Fibroblast of villous mesenchyme (primary cell): Measurements from ENCODE around the gene TRPC4AP. TPM values are rescaled to one million over a fixed set of nuclear protein-coding genes. Genes with fewer than 3 reads are reported as not detected.

Experiments used
- DNase-seq: peaks from one replicate; pipeline ENCODE4 v3.0.0-alpha.2; 2010; ENCODE audit warnings: low read depth
- H3K4me3 ChIP-seq: 2 replicates; pipeline ENCODE4 v1.5.1; 2011; ENCODE audit warnings: low read depth, mild to moderate bottlenecking, low read length
- total RNA-seq: library from RNA; depleted of rRNA; stranded (reverse); fragments of >200 nt; gene quantifications from 2 replicates; pipeline ENCODE4 v1.2.3, GENCODE V29; 2012
- TF ChIP-seq, protein P1 (sequence below): IDR thresholded peaks from 2 replicates; pipeline ENCODE4 v1.5.1; 2012; ENCODE audit warnings: low read depth, mild to moderate bottlenecking, low read length; ENCODE audit not compliant: insufficient read depth

TRPC4AP gene
- total RNA-seq, 1 donor = 96.7 TPM

DNA sequence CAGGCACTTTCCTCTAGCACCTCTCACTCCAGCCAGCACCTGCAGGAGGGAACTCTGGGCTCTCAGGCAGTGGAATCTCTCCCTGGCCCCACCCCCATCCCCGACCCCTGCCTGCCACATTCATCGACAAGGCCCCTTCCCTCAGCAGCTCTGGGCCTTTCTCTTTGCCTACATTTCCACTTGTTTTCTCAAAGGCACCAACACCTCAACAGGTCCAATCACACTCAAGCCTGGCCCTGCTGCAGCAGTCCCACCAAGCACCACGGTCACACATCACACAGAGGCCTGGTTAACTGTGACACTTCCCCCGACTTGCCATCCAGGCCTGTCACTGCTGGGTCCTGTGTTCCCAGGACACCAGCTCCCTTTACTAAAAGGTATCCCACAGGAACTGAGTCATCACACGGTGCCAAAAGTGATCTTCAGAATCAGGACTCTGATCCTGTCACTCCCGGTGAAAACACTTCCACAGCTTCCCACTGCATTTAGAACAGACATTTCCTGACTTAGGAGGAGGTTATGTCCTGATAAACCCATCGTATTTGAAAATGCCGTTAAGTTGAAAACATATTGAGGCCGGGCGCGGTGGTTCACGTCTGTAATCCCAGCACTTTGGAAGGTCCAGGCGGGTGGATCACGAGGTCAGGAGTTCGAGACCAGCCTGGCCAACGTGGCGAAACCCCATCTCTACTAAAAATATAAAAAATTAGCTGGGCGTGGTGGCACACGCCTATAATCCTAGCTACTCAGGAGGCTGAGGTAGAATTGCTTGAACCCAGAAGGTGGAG is 82.0 kb downstream of the TRPC4AP start:
- no peak for DNase-seq
- TF ChIP-seq, protein P1, sequence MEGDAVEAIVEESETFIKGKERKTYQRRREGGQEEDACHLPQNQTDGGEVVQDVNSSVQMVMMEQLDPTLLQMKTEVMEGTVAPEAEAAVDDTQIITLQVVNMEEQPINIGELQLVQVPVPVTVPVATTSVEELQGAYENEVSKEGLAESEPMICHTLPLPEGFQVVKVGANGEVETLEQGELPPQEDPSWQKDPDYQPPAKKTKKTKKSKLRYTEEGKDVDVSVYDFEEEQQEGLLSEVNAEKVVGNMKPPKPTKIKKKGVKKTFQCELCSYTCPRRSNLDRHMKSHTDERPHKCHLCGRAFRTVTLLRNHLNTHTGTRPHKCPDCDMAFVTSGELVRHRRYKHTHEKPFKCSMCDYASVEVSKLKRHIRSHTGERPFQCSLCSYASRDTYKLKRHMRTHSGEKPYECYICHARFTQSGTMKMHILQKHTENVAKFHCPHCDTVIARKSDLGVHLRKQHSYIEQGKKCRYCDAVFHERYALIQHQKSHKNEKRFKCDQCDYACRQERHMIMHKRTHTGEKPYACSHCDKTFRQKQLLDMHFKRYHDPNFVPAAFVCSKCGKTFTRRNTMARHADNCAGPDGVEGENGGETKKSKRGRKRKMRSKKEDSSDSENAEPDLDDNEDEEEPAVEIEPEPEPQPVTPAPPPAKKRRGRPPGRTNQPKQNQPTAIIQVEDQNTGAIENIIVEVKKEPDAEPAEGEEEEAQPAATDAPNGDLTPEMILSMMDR = no peak
- H3K4me3 ChIP-seq = no peak overlapping the region

DNA sequence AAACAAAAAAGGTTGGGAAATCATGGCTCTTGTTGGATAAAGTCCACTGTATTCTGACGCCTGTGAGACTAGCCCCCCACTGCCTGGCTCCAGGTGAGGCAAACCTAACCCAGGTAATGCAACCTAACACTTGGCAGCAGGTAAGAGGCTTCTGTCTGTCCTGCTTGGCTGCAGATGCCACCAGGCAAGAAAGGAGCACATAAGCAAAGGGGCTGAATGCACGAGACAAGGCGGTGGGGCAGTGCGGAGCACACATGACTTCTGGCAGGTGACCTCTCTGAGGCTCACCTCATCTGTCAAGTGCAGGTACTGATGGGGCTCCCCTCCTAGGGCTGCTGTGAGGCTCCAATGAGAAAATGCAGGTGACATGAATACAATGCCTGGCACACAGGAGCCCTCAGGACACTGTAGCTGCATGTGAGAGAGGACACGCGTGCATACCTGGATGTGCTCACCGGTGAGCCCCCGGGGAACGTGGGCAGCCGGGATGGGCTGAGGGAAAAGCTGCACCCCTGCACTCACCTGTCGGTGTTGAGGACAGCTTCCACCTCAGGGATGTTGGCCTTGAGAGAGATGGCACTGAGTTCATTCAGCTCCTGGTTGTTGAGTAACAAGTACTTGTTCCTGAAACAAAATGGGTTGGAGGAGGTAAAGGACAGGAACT is 82.8 kb downstream of the TRPC4AP start:
- H3K4me3 ChIP-seq = no peak overlapping the region
- no peak for DNase-seq
- TF ChIP-seq, protein P1 = no peak

DNA sequence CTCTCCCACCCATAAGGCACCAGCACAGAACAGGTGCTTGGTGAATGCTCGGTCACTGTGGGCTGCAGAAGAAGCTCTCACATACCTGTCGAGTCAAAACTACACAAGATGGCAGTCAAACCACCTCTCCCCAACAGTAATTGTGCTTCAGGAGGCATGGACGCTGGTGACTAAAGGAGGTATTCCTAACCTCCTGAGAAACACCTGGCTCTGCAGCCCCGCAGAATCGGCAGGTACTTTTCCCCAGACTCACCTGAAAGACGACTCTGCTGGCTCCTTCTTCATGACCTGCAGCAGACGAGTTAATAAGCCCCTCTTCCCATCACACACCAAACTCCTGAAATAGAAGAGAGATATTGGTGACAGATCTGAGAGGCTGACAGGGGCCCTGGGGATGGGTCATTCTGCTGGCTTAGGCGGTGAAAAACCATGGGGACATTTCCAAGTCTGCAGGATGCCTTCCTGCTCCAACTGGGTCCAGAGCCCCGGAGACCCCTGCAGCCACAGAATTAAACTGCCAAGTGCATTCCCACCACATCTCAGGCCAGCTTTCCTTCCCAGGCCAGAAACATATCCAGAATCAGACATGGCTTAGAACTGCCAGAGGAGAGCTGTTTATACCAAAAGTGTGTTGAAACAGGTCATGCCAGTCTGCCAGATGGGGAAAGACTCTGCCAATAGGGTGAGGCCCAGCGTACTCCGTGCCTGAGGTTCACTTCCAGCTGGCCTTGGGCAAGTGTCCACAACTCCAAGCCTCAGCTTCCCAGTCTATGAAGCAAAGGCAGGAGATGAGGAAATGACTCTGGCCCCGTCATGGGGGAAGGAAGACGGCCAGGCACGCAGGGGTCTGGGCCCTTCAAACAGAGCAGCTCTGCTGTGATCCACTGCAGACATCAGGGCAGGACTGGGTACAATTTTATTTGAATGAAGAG is 83.9 kb downstream of the TRPC4AP start:
- no peak overlapping the region for H3K4me3 ChIP-seq
- TF ChIP-seq, protein P1 = no peak
- no peak for DNase-seq

DNA sequence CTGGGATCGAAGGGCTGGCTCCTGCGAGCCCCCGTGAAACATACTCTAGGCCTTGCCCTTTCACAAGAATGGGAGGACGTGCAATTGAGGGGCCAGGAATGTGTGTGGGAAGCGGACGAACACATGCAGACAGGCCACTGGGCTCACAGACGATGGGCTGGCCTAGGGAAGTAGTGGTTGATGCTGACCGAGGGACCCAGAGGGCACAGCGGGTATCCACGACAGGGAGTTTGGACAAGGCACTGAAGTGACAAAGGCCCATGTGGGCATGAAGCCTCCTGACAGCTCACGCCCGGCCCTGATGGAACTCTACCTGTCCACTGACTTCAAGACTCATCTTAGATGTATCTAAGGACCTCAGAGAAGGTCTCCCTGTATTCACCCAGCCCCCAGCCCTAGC is 84.7 kb downstream of the TRPC4AP start:
- H3K4me3 ChIP-seq = no peak overlapping the region
- TF ChIP-seq, protein P1 = no peak
- no peak for DNase-seq

DNA sequence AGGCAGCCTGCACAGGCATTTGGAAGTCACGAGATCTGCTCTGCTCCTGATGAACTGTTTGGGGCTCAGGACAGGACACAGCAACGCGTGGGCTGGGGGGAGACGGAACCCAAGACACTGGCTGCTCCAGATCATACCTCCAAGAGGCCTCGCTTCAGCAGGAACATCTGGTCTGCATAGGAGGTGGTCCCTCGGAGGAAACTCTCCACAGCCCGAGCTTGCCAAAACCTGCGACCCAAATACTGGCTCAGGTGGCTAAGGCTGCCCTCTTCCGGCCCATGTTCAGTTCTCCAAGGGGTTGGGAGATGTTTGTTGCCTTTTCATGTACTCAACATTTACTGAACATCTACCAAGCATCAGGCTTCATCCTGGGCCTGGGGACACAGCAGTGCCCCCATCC is 85.2 kb downstream of the TRPC4AP start:
- no peak overlapping the region for H3K4me3 ChIP-seq
- no peak for DNase-seq
- TF ChIP-seq, protein P1 = no peak

DNA sequence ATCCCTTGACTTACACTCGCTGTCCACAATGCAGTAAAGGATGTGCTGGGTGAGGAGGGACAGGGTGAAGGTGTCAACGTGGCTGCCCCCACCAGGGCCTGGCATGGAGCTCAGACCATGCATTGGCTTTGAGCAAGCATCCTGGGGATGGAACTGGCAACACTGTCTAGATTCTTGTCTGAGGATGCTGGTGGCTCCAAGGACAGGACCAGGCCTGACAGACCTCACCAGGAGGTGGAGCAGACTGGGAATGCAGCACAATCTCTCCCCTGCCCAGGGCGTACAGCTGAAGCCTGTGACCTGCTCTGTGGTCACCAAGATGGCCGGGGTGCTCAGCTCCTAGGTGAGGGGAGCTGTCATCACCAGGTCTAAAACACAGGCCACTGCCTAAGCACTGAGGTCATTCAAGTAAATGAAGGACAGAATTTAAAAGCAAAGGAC is 86.1 kb downstream of the TRPC4AP start:
- H3K4me3 ChIP-seq = no peak overlapping the region
- DNase-seq = no peak
- TF ChIP-seq, protein P1 = no peak
